GM21360 (cell line): ENCODE data around the gene NRSN2.
"Not testable (repeated sequence)": the region's sequence is repeated elsewhere in the genome, so short reads cannot be mapped to it uniquely, and the experiment has no call there.

ENCODE experiments used
- ATAC-seq: cut with Tn5 transposase; IDR thresholded peaks from one replicate; pipeline ENCODE4 v1.9.1; 2021; ENCODE audit warnings: mild to moderate bottlenecking, moderate library complexity; ENCODE audit not compliant: unreplicated experiment

Gene NRSN2

GRCh38 chr20:372543-373082, 25.7 kb downstream of the NRSN2 start:
- ATAC-seq, result not testable (repeated sequence)

GRCh38 chr20:373171-373890, 26.4 kb downstream of the NRSN2 start:
- no peak for ATAC-seq

- ATAC-seq, result no peak
Measured at GRCh38 chr20:375265-375889, 28.5 kb downstream of the NRSN2 start.

GRCh38 chr20:376089-376488, 29.2 kb downstream of the NRSN2 start:
- no peak for ATAC-seq

GRCh38 chr20:376750-377149, 29.8 kb downstream of the NRSN2 start:
- no peak for ATAC-seq

GRCh38 chr20:377578-377977, 30.7 kb downstream of the NRSN2 start:
- not testable (repeated sequence) for ATAC-seq

GRCh38 chr20:378961-379336, 32.0 kb downstream of the NRSN2 start:
- ATAC-seq, result no peak

GRCh38 chr20:380763-381580, 34.1 kb downstream of the NRSN2 start:
- peak; percentile 44 for ATAC-seq

- peak; percentile 64 for ATAC-seq
Measured at GRCh38 chr20:381581-382290, 34.8 kb downstream of the NRSN2 start.

GRCh38 chr20:382291-383115, 35.6 kb downstream of the NRSN2 start:
- ATAC-seq, result peak; percentile 6

GRCh38 chr20:383889-384288, 37.0 kb downstream of the NRSN2 start:
- no peak for ATAC-seq

GRCh38 chr20:384723-385122, 37.8 kb downstream of the NRSN2 start:
- no peak for ATAC-seq

GRCh38 chr20:385448-385847, 38.5 kb downstream of the NRSN2 start:
- no peak for ATAC-seq

- ATAC-seq, result not testable (repeated sequence)
Measured at GRCh38 chr20:386634-387033, 39.7 kb downstream of the NRSN2 start.

GRCh38 chr20:387520-387919, 40.6 kb downstream of the NRSN2 start:
- ATAC-seq, result no peak

GRCh38 chr20:388034-388994, 41.4 kb downstream of the NRSN2 start:
- no peak for ATAC-seq

- no peak for ATAC-seq
Measured at GRCh38 chr20:389220-389619, 42.3 kb downstream of the NRSN2 start.

- no peak for ATAC-seq
Measured at GRCh38 chr20:391041-391711, 44.3 kb downstream of the NRSN2 start.
